GM19099 (cell line): ENCODE data around the gene RSAD2.

ENCODE experiments used
- POLR2A ChIP-seq: IDR thresholded peaks from 3 replicates; pipeline ENCODE4 v1.6.1; 2011; ENCODE audit warnings: low read depth; ENCODE audit not compliant: insufficient read length; ENCODE audit errors: extremely low read depth

RSAD2 gene

DNA sequence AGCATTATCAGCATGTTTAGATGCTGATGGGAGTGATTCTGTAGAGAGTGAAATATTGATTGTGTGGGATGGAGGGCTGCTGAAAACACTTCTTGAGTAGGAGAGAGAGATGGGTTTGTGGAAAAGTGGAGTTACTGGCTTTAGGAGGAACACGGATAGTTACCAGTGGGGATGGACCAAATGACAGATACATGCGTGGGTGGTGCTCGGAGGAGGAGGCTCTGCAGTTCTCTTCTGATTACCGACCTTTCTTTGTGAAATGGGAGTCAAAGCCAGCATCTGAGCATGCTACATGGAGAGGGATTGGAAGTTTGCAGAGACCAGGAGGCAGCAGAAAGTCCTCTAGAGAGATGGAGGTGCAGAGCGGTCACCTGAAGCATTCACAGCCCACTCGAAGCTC is 65.9 kb downstream of the RSAD2 start:
- TF ChIP-seq POLR2A = no peak

DNA sequence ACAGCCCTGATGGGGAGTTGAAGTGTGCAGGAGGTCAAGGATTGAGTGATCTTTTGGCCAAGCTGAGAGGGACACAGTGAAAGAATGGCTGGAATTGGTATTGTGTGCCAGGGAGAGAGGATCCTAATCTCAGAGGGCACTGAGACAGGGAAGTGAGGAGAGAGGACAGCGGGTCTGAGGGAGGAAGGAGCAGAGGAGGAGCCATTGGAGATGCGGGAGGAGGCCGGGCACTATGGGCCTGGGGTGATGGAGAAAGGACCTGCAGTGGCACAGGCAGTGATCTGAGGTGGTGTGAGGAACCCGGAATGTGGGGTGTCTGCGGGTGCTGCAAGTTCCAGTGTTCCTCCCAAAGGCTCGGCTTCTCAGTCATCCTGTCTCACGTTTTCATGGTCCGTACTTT is 66.4 kb downstream of the RSAD2 start:
- no peak for TF ChIP-seq POLR2A

DNA sequence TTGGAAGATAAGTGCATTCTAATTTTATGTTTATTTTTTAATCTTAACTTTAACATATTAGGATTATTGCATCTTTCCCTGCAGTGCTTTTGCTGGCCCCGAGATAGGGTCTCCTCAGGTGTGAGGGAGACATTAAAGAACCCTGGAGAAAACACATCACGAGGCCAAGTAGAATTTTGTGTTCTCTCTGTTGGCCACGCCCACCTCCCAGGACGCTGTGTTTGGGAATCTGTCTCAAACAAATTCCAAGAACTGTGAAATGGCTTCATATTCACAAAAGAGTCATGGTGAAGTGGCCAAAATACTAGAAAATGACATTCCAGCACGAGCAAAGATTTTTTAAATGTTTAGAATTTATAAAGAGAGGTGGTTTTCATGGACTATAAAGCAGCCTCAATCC is 67.0 kb downstream of the RSAD2 start:
- no peak for TF ChIP-seq POLR2A

GRCh38 chr2:6945087-6945813 is 67.7 kb downstream of the RSAD2 start:
- no peak for TF ChIP-seq POLR2A

DNA sequence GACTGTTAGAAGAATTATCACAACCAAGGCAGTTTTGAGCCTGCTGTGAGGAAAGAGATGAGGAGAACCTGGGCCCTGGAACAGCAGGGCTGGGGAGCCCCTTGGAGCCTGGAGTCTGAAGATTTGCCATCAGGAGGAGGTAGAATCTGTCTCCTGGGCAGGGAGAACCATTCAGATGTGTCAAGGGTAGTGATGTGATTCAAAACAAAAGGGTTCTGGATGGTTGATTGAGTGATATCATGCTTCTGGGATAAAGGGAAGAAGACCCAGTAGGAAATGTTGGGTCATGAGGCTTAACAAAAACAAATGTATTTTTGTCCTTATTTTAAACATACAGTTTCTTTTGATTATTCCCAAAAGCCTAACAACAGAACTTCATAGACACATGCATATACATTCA is 68.2 kb downstream of the RSAD2 start:
- TF ChIP-seq POLR2A = no peak

GRCh38 chr2:6946722-6947121 is 69.1 kb downstream of the RSAD2 start:
- TF ChIP-seq POLR2A = no peak
